Inferior parietal cortex (tissue), 1 donor: ENCODE measurements around the gene E4F1.
"Not testable (repeated sequence)": the region's sequence is repeated elsewhere in the genome, so short reads cannot be mapped to it uniquely, and the experiment has no call there.

Experiments used
- DNase-seq: peaks from one replicate; pipeline ENCODE4 v3.0.0-alpha.2; 2016; ENCODE audit errors: extremely low spot score

The E4F1 gene

DNA sequence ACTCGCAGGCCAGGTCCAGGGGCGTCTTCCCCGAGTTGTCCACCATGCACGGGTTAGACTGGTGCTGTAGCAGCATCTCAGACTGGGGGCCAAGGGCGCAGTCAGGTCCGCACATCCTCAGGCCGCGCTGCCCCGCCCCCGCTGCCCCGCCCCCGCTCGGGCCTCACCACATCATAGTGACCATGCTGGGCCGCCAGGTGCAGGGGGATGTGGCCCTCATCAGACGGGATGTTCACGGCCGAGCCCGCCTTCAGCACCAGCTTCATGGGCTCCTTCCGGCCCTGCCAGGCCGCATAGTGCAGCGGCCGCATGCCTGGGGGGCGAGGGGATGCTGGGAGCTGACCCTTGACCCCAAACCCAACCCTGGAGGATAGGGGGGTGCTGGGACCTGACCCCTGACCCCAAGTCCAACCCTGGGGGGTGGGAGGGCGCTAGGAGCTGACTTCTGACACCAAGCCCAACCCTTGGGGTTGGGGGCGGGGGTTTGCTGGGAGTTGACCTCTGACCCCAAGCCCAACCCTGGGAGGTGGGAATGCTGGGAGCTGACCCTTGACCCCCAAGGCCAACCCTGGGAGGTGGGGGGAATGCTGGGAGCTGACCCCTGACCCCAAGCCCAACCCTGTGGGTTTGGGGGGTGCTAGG, 34.0 kb upstream of the E4F1 start:
- no peak for DNase-seq

DNA sequence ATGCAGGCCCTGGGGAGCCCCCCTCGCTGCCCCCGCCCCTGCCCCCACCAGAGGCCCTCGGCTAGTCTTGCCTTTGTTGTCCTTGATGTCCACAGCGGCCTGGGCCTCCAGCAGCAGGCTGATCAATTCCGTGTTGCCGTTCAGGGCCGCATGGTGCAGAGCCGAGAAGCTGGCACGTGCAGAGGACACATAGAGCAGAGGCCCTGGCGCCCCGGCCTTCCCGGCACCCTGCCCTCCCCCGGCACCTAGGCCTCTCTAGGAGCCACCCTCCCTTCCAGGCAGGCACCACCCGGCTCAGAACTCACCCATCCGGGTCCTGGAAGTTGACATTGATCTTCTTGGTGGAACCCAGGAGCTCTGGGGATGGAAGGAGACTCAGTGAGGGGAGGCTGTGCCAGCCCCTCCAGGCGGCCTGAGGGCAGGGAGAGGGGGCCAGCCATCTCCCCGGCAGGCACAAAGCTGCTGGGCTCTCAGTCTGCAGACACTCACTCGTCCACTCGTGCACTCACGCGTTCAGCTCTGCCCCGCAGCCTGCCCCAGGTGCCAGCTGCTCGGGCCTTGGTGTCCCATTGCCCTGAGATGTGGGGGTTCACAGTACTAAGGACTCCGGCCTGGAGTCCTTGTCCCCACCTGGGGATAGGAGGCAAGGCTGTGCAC, 33.3 kb upstream of the E4F1 start:
- DNase-seq = no peak

DNA sequence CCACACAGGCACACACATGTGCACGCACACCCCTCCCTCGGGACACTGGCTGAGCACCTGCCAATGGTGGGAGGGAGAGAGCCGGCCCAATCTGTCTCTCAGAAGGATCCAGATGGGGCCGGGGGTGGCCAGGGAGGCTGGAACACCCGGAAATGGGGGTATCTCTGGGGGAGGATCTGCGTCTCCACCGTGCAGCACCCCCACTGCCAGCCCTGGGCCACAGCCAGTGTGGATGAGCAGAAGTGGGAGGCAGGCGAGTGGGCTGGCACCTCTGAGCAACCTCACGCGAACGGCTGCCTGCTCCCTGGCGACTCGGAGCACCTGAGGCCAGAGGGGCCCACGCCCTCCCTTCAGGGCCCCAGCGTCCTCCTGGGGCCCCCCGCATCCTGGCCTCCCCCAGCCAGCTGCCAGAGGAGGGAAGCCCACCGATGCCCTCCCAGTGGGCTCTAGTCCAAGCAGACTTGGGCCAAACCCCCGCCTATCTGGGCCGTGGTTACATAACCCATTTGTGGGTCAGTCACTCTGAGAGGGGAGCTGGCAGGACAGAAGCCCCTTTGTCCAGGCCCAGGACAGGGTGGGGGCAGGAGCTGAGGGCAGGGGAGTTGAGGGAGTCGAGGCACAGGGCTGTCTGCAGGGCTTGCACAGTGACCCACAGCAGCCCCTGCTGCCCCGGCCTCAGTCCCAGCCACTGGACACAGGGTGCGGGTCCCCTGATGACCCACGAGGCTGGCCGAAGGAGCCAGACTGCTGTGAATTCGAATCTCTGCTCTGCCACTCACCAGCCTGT, 32.5 kb upstream of the E4F1 start:
- no peak for DNase-seq

DNA sequence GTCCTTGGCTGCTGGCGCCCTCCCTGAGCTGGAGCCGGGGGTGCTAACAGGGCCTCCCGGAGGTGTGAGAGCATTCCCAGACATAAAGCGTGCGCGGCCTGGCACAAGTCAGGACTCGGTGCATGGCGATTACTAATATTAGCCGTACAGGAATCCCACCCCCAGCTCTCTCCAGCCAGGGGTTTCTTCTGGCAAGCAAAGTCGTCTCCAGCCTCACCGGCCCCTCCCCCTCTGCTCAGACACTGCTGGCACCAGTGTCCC, 32.0 kb upstream of the E4F1 start:
- DNase-seq = no peak

DNA sequence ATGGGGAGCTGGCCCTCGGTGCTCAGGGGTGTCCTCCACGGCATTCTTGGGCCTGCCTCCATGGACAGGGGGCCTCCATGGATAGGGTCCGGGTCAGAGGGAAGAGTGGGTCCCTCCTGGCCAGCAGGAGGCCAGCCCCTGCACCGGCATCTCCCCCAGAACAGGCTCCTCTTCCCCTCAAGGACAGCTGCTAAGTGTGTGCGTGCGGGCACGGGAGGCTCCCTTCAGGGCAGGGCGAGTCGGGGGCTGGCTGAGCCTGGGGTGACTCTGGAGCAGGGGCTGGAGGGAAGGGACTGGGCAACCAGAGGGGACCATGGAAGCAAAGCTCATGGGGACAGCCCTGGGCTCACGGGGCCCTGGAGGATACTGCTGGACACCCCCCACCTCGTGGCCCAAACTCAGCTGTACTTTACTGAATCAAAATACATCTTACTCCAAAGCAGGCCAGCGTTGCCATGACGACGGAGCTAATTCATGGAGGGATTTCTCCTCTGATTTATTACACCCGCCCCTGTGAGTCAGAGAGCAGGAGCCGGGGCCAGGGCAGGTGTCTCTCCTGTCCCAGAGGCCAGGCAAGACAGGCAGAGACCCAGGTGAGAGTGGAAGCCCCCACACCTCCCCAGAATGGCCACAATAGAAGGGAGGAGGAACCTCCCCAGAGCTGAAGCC, 29.1 kb upstream of the E4F1 start:
- no peak for DNase-seq

DNA sequence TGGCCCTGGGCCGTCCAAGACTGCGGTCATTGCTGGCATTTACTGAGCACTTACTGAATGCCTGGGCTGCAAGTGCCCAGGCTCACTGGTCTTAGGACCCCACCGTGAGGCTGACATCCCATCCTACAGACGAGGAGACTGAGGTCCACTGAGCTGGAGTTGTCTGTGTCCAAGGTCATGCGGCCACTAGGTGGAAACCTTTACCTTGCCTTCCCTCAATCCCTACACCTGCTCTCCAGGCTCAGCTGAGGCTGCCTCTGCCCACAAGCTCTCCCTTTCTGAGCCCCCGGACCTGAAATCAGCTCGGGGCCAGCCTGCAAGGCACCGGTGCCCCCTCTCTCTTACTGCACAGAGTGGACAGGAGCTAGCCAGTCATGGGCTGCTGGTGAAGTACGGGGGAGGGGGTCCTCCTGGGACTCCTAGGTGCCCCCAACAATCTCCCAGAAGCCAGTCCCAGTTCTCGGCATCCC, 28.5 kb upstream of the E4F1 start:
- DNase-seq = no peak

DNA sequence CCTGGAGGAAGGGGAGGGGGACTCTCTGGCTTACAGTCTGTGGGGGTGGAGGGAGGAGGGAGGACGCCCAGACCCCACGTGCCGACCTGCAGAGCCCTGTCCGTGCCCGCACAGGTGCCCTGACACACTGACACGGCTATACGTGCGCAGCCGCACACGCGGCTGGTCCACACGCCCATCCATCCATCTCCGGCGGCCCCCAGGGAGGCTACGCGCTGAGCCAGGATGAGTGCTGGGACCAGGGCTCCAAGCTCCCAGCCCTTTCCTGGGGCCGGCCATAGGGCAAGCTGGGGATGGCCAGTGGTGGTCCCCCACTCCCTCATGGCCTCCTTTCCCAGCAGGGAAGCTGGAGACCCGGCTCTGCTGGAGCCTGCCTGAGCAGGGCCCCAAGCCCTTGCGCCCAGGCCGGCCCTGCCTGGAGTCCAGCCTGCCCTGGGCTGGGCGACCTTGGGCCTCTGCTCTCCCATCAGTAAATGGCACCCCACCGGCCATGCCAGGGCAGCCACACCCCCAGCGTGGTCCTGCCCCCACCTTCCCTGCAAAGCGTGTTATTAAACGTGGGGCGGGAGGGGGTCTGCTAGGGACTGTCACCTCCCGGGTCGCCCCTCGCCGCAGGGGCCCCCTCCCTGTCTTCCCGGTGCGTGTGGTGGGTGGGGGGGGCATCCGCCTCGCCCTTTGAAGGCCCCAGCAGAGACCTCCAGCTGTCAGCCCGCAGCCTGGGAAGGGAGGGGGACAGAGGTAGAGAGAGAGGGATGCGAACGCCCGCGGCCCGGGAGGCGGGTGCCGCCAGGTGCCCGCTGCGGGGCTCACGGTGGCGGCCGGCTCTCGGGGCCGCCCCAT, 27.8 kb upstream of the E4F1 start:
- DNase-seq = no peak

DNA sequence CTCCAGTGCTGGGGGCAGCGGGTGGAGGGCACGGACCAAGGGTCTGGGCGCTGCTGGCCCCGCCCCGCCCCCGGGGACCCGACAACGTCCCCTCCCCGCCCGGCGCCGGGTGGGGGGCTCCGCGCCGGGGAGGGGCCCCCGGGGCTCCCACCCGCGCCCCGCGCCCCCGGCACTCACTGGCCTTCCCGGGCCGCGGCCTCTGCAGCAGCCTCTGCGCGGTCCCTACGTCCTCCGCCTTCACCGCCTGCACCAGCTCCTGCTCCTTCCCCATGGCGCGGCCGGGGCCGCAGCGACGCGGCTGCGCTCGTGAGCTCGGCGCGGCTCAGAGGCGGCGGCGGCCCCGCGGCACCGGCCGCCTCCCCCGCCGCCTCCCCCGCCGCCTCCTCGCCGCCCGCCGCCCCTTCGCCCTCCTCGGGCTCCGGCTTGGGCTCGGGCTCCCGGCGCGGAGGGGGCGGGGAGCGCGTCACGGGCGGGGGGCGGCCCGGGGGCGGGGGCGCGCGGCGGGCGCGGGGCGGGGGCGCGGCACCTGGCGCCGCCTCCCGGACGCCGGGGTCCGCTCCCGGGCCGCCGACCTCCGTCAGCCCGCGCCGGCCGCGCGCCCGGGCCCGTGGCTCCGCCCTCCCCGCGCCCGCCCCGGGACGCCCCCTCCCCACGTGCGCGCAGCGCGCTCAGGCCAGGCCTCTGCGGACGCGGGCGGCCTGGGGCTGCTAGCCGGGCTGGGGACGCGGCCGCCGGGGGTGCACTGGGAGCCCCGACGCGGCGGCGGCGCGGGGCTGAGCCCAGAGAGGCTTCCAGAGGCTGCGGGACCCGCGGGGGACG, 27.0 kb upstream of the E4F1 start, which contains the start of gene CASKIN1:
CASKIN1 (minus strand) TSS at position 444 of the 819 bp plus-strand sequence; CDS start at position 271, 173 bp downstream.
- no peak for DNase-seq

DNA sequence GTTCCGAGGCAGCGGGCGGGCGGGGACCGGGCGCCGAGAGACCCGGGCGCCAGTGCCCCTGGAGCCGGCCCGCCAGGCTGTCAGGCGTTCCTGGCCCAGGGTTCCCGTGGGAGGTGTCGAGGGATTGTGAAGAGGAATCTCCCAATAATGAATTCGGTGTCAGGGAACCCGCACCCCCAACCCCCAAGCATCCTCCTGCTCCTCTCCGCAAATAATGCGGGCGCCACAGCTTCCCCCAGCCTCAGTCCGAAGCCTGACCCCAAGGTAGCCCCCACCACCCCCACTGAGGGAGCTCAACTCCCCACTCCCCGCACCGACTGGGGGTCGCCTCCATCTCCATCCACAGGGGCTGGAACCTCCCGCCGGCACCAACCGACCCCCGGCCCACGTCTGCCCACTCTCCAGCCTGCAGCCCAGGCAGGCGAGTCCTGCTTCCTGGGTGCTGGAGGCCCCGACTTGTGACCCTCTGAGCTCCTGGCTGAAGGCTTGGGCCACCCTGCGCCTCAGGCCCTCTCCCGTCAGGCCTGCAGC, 26.3 kb upstream of the E4F1 start:
- no peak for DNase-seq

DNA sequence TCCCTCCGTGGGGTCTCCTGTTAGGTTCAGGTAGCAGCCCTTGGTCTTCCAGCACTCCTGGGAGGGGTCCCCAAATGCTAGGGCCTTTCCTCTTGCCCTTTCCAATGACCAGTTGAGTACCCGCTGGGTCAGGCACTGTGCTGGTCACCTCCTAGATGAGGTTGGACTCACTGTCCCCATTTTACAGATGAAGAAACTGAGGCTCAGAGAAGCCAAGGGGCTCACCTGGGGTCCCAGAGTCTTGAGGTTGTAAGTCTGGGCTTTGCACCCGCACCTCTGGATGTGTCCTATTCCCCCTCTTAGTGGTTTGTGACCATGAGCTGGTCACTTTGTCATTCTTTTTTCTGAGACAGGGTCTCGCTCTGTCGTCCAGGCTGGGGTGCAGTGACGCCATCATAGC, 25.6 kb upstream of the E4F1 start:
- no peak for DNase-seq

DNA sequence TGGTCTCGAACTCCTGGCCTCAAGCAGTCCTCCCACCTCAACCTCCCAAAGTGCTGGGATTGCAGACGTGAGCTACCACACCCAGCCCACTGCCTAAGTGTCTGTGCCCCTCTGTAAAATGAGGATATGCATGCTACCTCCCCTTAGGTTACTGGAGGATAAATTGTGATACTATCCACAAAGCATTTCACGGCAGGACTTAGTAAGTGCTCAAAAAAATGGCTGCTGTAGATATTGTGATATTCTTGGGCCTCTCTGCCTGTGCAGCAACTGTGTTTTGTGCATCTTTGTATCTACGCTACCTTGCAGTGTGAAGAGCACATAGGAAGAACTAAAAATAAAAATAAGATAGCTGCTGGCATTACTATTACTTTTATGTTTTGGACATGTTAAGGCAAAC, 25.1 kb upstream of the E4F1 start:
- DNase-seq = no peak

DNA sequence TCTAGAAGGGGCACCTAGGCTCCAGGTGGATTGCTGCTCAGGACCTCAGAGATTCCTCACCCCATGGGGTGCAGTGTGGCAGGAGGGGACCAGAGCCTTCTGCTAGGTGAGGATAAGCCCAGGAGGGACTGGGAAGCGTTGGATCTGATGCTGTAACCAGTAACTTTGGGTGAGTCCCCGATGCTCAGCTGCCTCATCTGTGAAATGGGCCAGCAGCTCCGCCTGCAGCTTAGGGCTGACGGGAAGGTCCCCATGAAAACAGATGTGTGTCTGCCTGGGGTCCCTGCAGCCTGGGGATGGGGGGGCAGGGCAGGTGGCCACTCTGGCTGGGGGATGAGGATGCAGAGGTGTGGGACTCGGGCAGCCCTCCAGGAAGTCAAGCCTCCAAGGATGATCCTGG, 24.3 kb upstream of the E4F1 start:
- no peak for DNase-seq

DNA sequence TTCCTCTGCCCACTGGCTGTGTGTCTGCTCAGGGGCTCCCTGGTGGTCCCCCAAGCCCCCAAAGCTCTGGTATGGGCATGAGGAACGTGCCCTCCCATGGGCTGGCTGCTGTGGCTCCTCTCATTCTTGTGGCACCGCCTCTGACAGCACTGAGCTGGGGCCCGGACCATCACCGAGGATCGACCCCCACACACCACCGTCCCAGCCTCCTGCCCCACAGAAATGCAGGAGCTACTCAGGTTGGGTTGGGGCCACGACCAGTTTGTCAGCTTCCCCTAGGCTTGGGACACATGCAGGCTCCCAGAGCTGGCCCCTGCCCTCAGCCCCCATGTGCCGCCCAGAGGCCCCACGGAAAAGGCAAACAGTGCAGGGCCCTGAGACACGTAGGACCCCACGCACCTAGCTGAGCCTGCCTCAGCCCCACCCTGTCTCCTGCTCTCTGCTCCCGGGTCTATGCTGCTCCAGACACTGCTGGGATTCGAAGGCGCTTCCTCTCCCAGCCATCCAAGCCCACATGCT, 23.7 kb upstream of the E4F1 start:
- no peak for DNase-seq

DNA sequence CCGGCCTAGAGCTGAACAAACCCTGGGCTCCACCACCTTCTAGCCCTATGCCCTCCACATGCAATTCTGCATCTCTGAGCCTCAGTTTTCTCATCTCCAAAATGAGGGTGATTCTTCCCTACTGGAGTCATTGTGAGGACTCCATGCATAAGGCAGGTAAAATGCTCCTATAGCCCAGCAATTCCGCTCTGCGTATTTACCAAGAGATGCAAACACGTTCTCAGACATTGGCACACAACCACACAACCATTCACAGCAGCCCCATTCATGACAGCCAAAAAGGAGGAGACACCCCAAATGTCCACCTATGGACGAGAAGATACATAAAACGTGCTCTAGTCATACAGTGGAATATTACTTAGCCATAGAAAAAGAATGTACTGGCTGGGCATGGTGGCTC, 23.1 kb upstream of the E4F1 start:
- DNase-seq = no peak

DNA sequence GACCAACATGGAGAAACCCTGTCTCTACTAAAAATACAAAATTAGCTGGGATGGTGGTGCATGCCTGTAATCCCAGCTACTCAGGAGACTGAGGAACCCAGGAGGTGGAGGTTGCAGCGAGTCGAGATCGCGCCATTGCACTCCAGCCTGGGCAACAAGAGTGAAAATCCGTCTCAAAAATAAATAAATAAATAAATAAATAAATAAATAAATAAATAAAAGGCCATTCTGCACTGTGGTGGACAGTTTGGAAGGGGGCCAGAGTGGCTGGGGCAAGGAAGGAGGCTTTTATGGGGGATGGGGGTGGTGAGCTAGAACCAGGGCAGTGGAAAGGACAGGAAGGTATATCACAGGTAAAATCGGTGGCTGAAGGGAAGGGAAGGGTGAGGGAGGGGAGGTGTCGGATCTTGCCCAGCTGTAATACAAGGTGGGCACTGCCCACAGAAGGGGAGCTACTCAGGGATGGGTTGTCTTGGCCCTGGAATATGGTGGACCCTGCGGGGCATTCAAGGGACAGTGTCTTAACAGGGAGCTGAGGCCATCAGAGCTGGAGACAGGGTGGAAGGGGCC, 20.2 kb upstream of the E4F1 start:
- DNase-seq = not testable (repeated sequence)

DNA sequence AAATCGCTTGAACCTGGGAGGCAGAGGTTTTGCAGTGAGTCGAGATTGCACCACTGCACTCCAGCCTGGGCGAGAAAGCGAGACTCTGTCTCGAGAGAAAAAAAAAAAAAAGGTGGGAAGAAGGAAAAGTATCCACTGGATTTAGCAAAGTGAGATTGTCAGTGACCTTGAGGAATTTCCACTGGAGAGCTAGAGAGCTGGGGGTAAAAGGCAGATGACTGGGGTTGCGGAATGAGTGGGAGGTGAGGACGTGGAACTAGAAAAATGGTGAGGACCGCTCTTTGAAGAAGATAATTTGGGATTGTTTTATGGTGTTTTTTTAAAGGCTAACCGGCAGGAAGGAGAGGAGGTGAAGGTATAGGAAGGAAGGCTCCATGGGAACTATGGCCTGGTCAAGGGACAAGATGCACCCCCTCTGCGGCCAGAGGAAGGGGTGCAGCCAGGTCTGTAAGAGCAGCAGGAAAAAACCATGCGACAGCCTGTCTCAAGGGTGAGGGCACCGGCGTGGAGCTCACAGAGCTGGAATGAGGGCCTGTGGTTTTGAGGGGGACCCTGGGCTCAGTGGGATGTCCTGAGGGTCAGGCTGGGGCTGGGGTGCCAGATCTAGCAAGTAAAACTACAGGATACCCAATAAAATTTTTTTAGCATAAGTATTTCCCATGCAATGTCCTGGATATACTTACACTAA, 18.8 kb upstream of the E4F1 start:
- no peak for DNase-seq

DNA sequence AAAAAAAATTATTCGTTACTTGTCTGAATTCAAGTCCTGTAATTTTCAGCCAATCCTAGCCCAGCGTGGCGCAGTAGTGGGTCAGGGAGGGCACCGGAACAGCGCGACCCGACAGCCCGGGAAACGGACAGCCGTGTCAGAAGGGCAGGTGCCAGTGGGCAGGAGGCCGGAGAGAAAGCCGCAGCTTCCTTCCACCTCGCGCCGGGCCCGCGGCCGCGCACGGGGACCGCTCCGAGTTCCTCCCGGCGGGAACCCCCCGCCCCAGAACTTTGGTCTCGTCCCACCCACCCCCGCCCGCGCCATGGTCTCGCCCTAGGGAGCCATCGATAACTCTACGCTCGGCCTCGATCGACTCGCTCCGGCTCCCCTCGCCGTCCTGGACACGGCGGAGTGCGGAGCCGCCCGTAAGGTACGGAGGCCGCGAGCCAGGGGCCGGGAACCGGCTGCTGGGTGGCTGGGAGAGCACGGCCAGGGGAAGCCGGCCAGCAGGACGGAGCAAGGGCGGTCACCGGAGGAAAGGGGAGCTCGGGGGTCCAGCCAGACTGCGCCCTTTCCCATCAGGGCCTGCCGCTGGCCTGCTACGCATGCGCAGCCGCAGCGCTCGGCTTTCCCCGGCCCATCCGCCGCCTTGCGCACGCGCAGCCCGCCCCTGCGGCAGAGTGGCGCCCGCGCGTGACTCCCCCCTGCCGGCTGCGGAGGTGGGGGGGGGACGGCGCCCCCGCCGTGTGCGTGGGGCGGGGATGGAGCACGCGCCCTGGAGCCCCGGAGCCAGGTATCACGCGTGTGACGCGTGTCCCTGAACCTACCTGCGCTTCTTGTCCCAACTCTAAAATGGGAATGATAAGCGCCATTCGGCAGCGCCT, 18.1 kb upstream of the E4F1 start, which contains the start of gene MLST8:
MLST8 (plus strand) TSS at position 351 of the 863 bp plus-strand sequence. CDS start 632 bp downstream, outside the sequence.
- peak; percentile 89 for DNase-seq

DNA sequence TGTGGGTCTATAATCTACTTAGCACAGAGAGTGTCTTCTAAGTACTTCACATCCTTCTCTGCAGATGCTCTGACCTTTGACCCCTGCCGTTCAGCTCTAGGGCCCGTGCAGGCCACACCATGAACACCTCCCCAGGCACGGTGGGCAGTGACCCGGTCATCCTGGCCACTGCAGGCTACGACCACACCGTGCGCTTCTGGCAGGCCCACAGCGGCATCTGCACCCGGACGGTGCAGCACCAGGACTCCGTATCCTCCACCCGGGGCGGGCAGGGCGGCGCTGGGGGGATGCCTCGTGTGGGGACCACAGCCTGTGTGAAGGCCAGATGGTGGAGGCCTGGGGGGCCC, 17.5 kb upstream of the E4F1 start:
- no peak for DNase-seq
